ENCODE data around the gene CBX2.

Gene CBX2

GRCh38 chr17:79757140-79757745 is 20.7 kb upstream of the CBX2 start:
- CTCF ChIA-PET, result interaction anchor here (1.0 kb wide), 1 partner anchor 15 kb away, joined by 4 read pairs; no protein-coding TSS in a partner anchor
- POLR2A ChIA-PET, result interaction anchor here (0.5 kb wide), 1 partner anchor 1465 kb away, joined by 6 read pairs; no protein-coding TSS in a partner anchor
- no peak for TF ChIP-seq CTCF (IDR thresholded peaks at IDR 0.05; ENCODE audit: control extremely low read depth, extremely low read depth, low read depth, missing control alignments)
- DNase-seq (ENCODE audit: extremely low spot score), result no peak

GRCh38 chr17:79758271-79758670 is 19.7 kb upstream of the CBX2 start:
- CTCF ChIA-PET, result no interaction called here
- POLR2A ChIA-PET, result no interaction called here
- no peak for DNase-seq (ENCODE audit: extremely low spot score)
- no peak for TF ChIP-seq CTCF (IDR thresholded peaks at IDR 0.05; ENCODE audit: control extremely low read depth, extremely low read depth, low read depth, missing control alignments)

GRCh38 chr17:79760197-79760906 is 17.6 kb upstream of the CBX2 start:
- no peak for DNase-seq (ENCODE audit: extremely low spot score)
- ChIA-PET POLR2A (no interaction called here), CTCF (interaction anchor here (1.0 to 2.1 kb wide), 4 partner anchors 14 to 35 kb away, joined by 3 to 9 read pairs (median 3); no protein-coding TSS in a partner anchor)
- TF ChIP-seq CTCF (IDR thresholded peaks at IDR 0.05; ENCODE audit: control extremely low read depth, extremely low read depth, low read depth, missing control alignments), result no peak

- ChIA-PET POLR2A (no interaction called here), CTCF (interaction anchor here (0.6 to 0.7 kb wide), 2 partner anchors 15 to 49 kb away, joined by 3 read pairs; no protein-coding TSS in a partner anchor)
- no peak for TF ChIP-seq CTCF (IDR thresholded peaks at IDR 0.05; ENCODE audit: control extremely low read depth, extremely low read depth, low read depth, missing control alignments)
- no peak for DNase-seq (ENCODE audit: extremely low spot score)
These were observed 15.9 kb upstream of the CBX2 start for GRCh38 chr17:79761894-79762589.

GRCh38 chr17:79765708-79766107 is 12.2 kb upstream of the CBX2 start:
- ChIA-PET POLR2A (no interaction called here), CTCF (no interaction called here)
- TF ChIP-seq CTCF (IDR thresholded peaks at IDR 0.05; ENCODE audit: control extremely low read depth, extremely low read depth, low read depth, missing control alignments), result no peak
- no peak for DNase-seq (ENCODE audit: extremely low spot score)

All from GM10248 (cell line).